HepG2 (cell line): ENCODE measurements around the gene ZBTB26. TPM values are rescaled to one million over a fixed set of nuclear protein-coding genes. Genes with fewer than 3 reads are reported as not detected.

ENCODE experiments used
- BRF2 ChIP-seq: sonication (generic); formaldehyde crosslinking; IDR thresholded peaks from 2 replicates; pipeline ENCODE4 v1.8.1; 2022; ENCODE audit warnings: mild to moderate bottlenecking, missing genetic modification reagents
- GPN1 ChIP-seq: sonication (generic); formaldehyde crosslinking; IDR thresholded peaks from 2 replicates; pipeline ENCODE4 v1.5.1; 2020; ENCODE audit warnings: missing genetic modification reagents, borderline replicate concordance
- MYC ChIP-seq: sonication (generic); formaldehyde crosslinking; IDR thresholded peaks from 2 replicates; pipeline ENCODE4 v1.9.0; 2021; ENCODE audit warnings: missing genetic modification reagents, borderline replicate concordance
- NKX3-1 ChIP-seq: sonication (generic); formaldehyde crosslinking; IDR thresholded peaks from 2 replicates; pipeline ENCODE4 v1.5.0; 2020; ENCODE audit warnings: missing genetic modification reagents
- SIX1 ChIP-seq: sonication (generic); formaldehyde crosslinking; IDR thresholded peaks from 2 replicates; pipeline ENCODE4 v1.4.0; 2020; ENCODE audit warnings: missing genetic modification reagents, borderline replicate concordance
- SP4 ChIP-seq: sonication (generic); formaldehyde crosslinking; IDR thresholded peaks from 2 replicates; pipeline ENCODE4 v1.8.1; 2023; ENCODE audit warnings: mild to moderate bottlenecking, missing genetic modification reagents
- TFAP4 ChIP-seq: sonication (generic); IDR thresholded peaks from 2 replicates; pipeline ENCODE4 v1.6.1; 2016; ENCODE audit warnings: low read depth, borderline replicate concordance
- TFDP2 ChIP-seq: sonication (generic); formaldehyde crosslinking; IDR thresholded peaks from 2 replicates; pipeline ENCODE4 v1.4.0; 2020; ENCODE audit warnings: missing genetic modification reagents
- ZBED4 ChIP-seq: sonication (generic); formaldehyde crosslinking; IDR thresholded peaks from 2 replicates; pipeline ENCODE4 v1.4.0; 2020; ENCODE audit warnings: missing genetic modification reagents, borderline replicate concordance
- ZBTB7B ChIP-seq: sonication (generic); formaldehyde crosslinking; IDR thresholded peaks from 2 replicates; pipeline ENCODE4 v1.4.0; 2020; ENCODE audit warnings: missing genetic modification reagents
- ZFY ChIP-seq: sonication (generic); formaldehyde crosslinking; IDR thresholded peaks from 2 replicates; pipeline ENCODE4 v1.4.0; 2020; ENCODE audit warnings: missing genetic modification reagents
- ZNF18 ChIP-seq: sonication (generic); formaldehyde crosslinking; IDR thresholded peaks from 2 replicates; pipeline ENCODE4 v1.8.0; 2022; ENCODE audit warnings: mild to moderate bottlenecking, missing genetic modification reagents; ENCODE audit not compliant: insufficient replicate concordance
- ZNF280B ChIP-seq: sonication (generic); formaldehyde crosslinking; IDR thresholded peaks from 2 replicates; pipeline ENCODE4 v1.5.0; 2020; ENCODE audit warnings: missing genetic modification reagents, mild to moderate bottlenecking, borderline replicate concordance
- ZNF572 ChIP-seq: sonication (generic); formaldehyde crosslinking; IDR thresholded peaks from 2 replicates; pipeline ENCODE4 v1.5.1; 2020; ENCODE audit warnings: mild to moderate bottlenecking, missing genetic modification reagents
- ZNF761 ChIP-seq: sonication (generic); formaldehyde crosslinking; conservative IDR thresholded peaks from 2 replicates; pipeline ENCODE4 v1.4.0; 2020; ENCODE audit warnings: mild to moderate bottlenecking, missing genetic modification reagents
- ZNF773 ChIP-seq: sonication (generic); formaldehyde crosslinking; IDR thresholded peaks from 2 replicates; pipeline ENCODE4 v1.4.0; 2020; ENCODE audit warnings: missing genetic modification reagents, borderline replicate concordance
- polyA plus RNA-seq, 8 experiments: library from polyadenylated mRNA; depleted of rRNA in 3 of 8; stranded (reverse) in 7 of 8; unstranded in 1 of 8; fragments of >200 nt; fragmentation: Illumina TruSeq in 4 of 8; extraction: Trizol in 4 of 8; gene quantifications; 2 replicates each; pipeline versions ENCODE4 v1.2.1 to v1.2.3, GENCODE V29; 2011 to 2016; ENCODE audit warnings: low read depth in 4 of 8, missing spikeins in 1 of 8, mixed read lengths in 1 of 8; ENCODE audit not compliant: insufficient read depth in 1 of 8
- total RNA-seq, 5 experiments: library from RNA; depleted of rRNA; stranded (reverse); fragments of >200 nt; fragmentation: Illumina TruSeq; extraction: Trizol; gene quantifications; 2 replicates each; pipeline ENCODE4 v1.2.3, GENCODE V29; 2016; ENCODE audit warnings: low read depth in 1 of 5

ZBTB26 gene
- total and polyA plus RNA-seq, 2 of the 13 experiments (the other 11 are each of a cell fraction or from before 2014, with no cell fraction given) = 4.5 to 8.6 TPM

GRCh38 chr9:122912964-122913673 is 18.2 kb downstream of the ZBTB26 start, which contains the start of gene ZBTB6 (continued):
- TF ChIP-seq TFDP2 (peak; percentile 32; the same call in 1 of the 2 replicates), SIX1 (CRISPR knock-in tag) (peak; percentile 12; the same call in 1 of the 2 replicates), ZNF280B (CRISPR knock-in tag) (peak; percentile 44; the same call in 1 of the 2 replicates), ZNF773 (CRISPR knock-in tag) (no peak), SP4 (CRISPR knock-in tag) (no peak), MYC (CRISPR knock-in tag) (peak; percentile 56; the same call in 1 of the 2 replicates), ZNF761 (0 out of 2 replicates have a peak, but pooled peaks have one; percentile 77), ZBTB7B (CRISPR knock-in tag) (0 out of 2 replicates have a peak, but pooled peaks have one; percentile 21), BRF2 (CRISPR knock-in tag) (peak; percentile 34; the same call in 1 of the 2 replicates), ZFY (CRISPR knock-in tag) (peak; percentile 98), GPN1 (CRISPR knock-in tag) (no peak), TFAP4 (peak; percentile 74; the same call in 1 of the 2 replicates), NKX3-1 (CRISPR knock-in tag) (peak; percentile 40; the same call in 1 of the 2 replicates), ZBED4 (CRISPR knock-in tag) (0 out of 2 replicates have a peak, but pooled peaks have one; percentile 14), ZNF572 (CRISPR knock-in tag) (no peak), ZNF18 (CRISPR knock-in tag) (peak; percentile 51)
